IMR-90 (cell line): ENCODE results near the gene NTM. TPM values are rescaled to one million over a fixed set of nuclear protein-coding genes. Genes with fewer than 3 reads are reported as not detected.
A peak's percentile ranks its signal among the peaks of the same experiment; 100 is the strongest.

Source experiments
- ATAC-seq: fragments of 200-7000 bp; cut with Tn5 transposase; 2 replicates; pipeline ENCODE4 v1.9.1; 2020; ENCODE audit warnings: low read depth, mild to moderate bottlenecking, moderate library complexity
- BruUV-seq: library from RNA; stranded (reverse); fragments of 400-500 nt; replicated peaks from 2 replicates; lab custom pipeline; 2021; lab: Mats Ljungman, UMichigan
- CTCF ChIA-PET: fragments of 300-600 bp; formaldehyde crosslinking; extraction: SDS; loops from one replicate; lab custom pipeline; 2021; ENCODE audit warnings: antibody characterized with exemption; lab: Yijun Ruan, JAX
- POLR2A ChIA-PET: fragments of 300-600 bp; sonication (Branson Sonifier 250); formaldehyde crosslinking; loops from one replicate; lab custom pipeline; 2022; ENCODE audit warnings: antibody characterized with exemption; ENCODE audit not compliant: unreplicated experiment; lab: Charles Lee
- DNase-seq: peaks from one replicate; pipeline ENCODE4 v3.0.0; 2013
- H2AFZ ChIP-seq: replicated peaks from 2 replicates; pipeline ENCODE3; 2013; ENCODE audit warnings: low read length, mild to moderate bottlenecking; ENCODE audit not compliant: poor library complexity
- H2AK5ac ChIP-seq: 2 replicates; pipeline ENCODE4 v1.6.1; 2013; ENCODE audit warnings: low read depth, low read length, inconsistent platforms
- H2AK9ac ChIP-seq: replicated peaks from 2 replicates; pipeline ENCODE3; 2013; ENCODE audit warnings: mild to moderate bottlenecking, low read depth, low read length, moderate library complexity; ENCODE audit not compliant: poor library complexity
- H2BK120ac ChIP-seq: 2 replicates; pipeline ENCODE4 v1.6.1; 2013; ENCODE audit warnings: low read depth, low read length, inconsistent platforms
- H2BK15ac ChIP-seq: 3 replicates; pipeline ENCODE4 v1.6.1; 2013; ENCODE audit warnings: low read depth, low read length, inconsistent platforms
- H2BK20ac ChIP-seq: 2 replicates; pipeline ENCODE4 v1.6.1; 2013; ENCODE audit warnings: low read depth, mild to moderate bottlenecking, inconsistent platforms, low read length, moderate library complexity
- H2BK5ac ChIP-seq: 2 replicates; pipeline ENCODE4 v1.6.1; 2013; ENCODE audit warnings: mild to moderate bottlenecking, low read depth, low read length, inconsistent platforms; ENCODE audit not compliant: poor library complexity, severe bottlenecking
- H3K14ac ChIP-seq: replicated peaks from 2 replicates; pipeline ENCODE4 v1.6.1; 2013; ENCODE audit warnings: low read depth, low read length, inconsistent platforms
- H3K18ac ChIP-seq: 2 replicates; pipeline ENCODE4 v1.6.1; 2013; ENCODE audit warnings: low read depth, low read length, control low read depth
- H3K23ac ChIP-seq: 2 replicates; pipeline ENCODE4 v1.6.1; 2013; ENCODE audit warnings: low read depth, low read length, inconsistent platforms
- H3K27ac ChIP-seq: 2 replicates; pipeline ENCODE4 v1.5.1; 2013; ENCODE audit warnings: mild to moderate bottlenecking, control low read depth, low read length; ENCODE audit not compliant: insufficient read depth
- H3K27me3 ChIP-seq: 2 replicates; pipeline ENCODE4 v1.6.1; 2013; ENCODE audit warnings: low read length; ENCODE audit not compliant: control insufficient read depth, insufficient read depth
- H3K36me3 ChIP-seq: 2 replicates; pipeline ENCODE4 v1.6.1; 2013; ENCODE audit warnings: low read length, mixed read lengths; ENCODE audit not compliant: control insufficient read depth, insufficient read depth
- H3K4ac ChIP-seq: 2 replicates; pipeline ENCODE4 v1.6.1; 2013; ENCODE audit warnings: low read depth, low read length, inconsistent platforms
- H3K4me1 ChIP-seq: 2 replicates; pipeline ENCODE4 v1.6.1; 2013; ENCODE audit warnings: low read length, mixed read lengths; ENCODE audit not compliant: control insufficient read depth, insufficient read depth
- H3K4me2 ChIP-seq: 2 replicates; pipeline ENCODE4 v1.6.1; 2013; ENCODE audit warnings: low read depth, mild to moderate bottlenecking, control low read depth, low read length, moderate library complexity
- H3K4me3 ChIP-seq: 2 replicates; pipeline ENCODE4 v1.5.1; 2013; ENCODE audit warnings: low read depth, mild to moderate bottlenecking, control low read depth, low read length, moderate library complexity; ENCODE audit not compliant: insufficient read depth
- H3K56ac ChIP-seq: 2 replicates; pipeline ENCODE4 v1.6.1; 2013; ENCODE audit warnings: low read length, inconsistent platforms; ENCODE audit not compliant: insufficient read depth; ENCODE audit errors: extremely low read depth
- H3K79me1 ChIP-seq, 2 experiments: 2 replicates each; pipeline ENCODE4 v1.6.1; 2013; ENCODE audit warnings: low read length in 2 of 2, inconsistent platforms in 1 of 2, low read depth in 1 of 2
- H3K9ac ChIP-seq: 2 replicates; pipeline ENCODE4 v1.6.1; 2013; ENCODE audit warnings: low read depth, low read length, control low read depth
- H3K9me1 ChIP-seq: 2 replicates; pipeline ENCODE4 v1.6.1; 2013; ENCODE audit warnings: low read length, inconsistent platforms; ENCODE audit not compliant: insufficient read depth
- H3K9me3 ChIP-seq: 2 replicates; pipeline ENCODE4 v1.6.1; 2013; ENCODE audit warnings: low read length; ENCODE audit not compliant: control insufficient read depth, insufficient read depth
- H4K20me1 ChIP-seq: 2 replicates; pipeline ENCODE4 v1.6.1; 2013; ENCODE audit warnings: low read length, inconsistent platforms; ENCODE audit not compliant: insufficient read depth
- H4K5ac ChIP-seq: 2 replicates; pipeline ENCODE4 v1.6.1; 2013; ENCODE audit warnings: mild to moderate bottlenecking, low read depth, low read length, control low read depth
- H4K8ac ChIP-seq, 2 experiments: 2 replicates each; pipeline ENCODE4 v1.6.1; 2013; ENCODE audit warnings: low read depth in 2 of 2, low read length in 2 of 2, control low read depth in 1 of 2, inconsistent platforms in 1 of 2
- H4K91ac ChIP-seq: 2 replicates; pipeline ENCODE4 v1.6.1; 2013; ENCODE audit warnings: low read depth, low read length, inconsistent platforms; ENCODE audit not compliant: insufficient read depth
- BHLHE40 ChIP-seq: fragments of 150-350 bp; IDR thresholded peaks from 2 replicates; pipeline ENCODE4 v1.6.1; 2016; ENCODE audit warnings: mild to moderate bottlenecking, low read depth, low read length
- CEBPB ChIP-seq: IDR thresholded peaks from 2 replicates; pipeline ENCODE4 v1.6.1; 2012; ENCODE audit warnings: low read depth, low read length, improper control_type of control experiment
- CHD1 ChIP-seq: IDR thresholded peaks from 2 replicates; pipeline ENCODE4 v1.6.1; 2012; ENCODE audit warnings: low read depth, low read length, improper control_type of control experiment
- FOS ChIP-seq: fragments of 150-350 bp; IDR thresholded peaks from 2 replicates; pipeline ENCODE4 v1.6.1; 2016; ENCODE audit warnings: low read depth, low read length
- MAFK ChIP-seq: IDR thresholded peaks from 2 replicates; pipeline ENCODE4 v1.6.1; 2012; ENCODE audit warnings: low read depth, low read length, improper control_type of control experiment
- MAZ ChIP-seq: IDR thresholded peaks from 2 replicates; pipeline ENCODE4 v1.6.1; 2012; ENCODE audit warnings: low read depth, mild to moderate bottlenecking, low read length, improper control_type of control experiment, moderate library complexity, borderline replicate concordance
- MXI1 ChIP-seq: IDR thresholded peaks from 2 replicates; pipeline ENCODE4 v1.6.1; 2012; ENCODE audit warnings: low read depth, mild to moderate bottlenecking, low read length, moderate library complexity, borderline replicate concordance
- NFE2L2 ChIP-seq: fragments of 150-350 bp; IDR thresholded peaks from 2 replicates; pipeline ENCODE4 v1.6.1; 2016; ENCODE audit warnings: low read depth, mild to moderate bottlenecking, low read length
- POLR2A ChIP-seq: IDR thresholded peaks from 2 replicates; pipeline ENCODE4 v1.6.1; 2012; ENCODE audit warnings: mild to moderate bottlenecking, low read depth, low read length
- RAD21 ChIP-seq: IDR thresholded peaks from 2 replicates; pipeline ENCODE4 v1.6.1; 2012; ENCODE audit warnings: low read length, improper control_type of control experiment
- RCOR1 ChIP-seq: IDR thresholded peaks from 2 replicates; pipeline ENCODE4 v1.6.1; 2012; ENCODE audit warnings: mild to moderate bottlenecking, low read length, improper control_type of control experiment; ENCODE audit not compliant: insufficient replicate concordance
- RFX5 ChIP-seq: IDR thresholded peaks from 2 replicates; pipeline ENCODE4 v1.8.0; 2012; ENCODE audit warnings: low read depth, mild to moderate bottlenecking, low read length, moderate library complexity
- SMC3 ChIP-seq: fragments of 150-350 bp; IDR thresholded peaks from 2 replicates; pipeline ENCODE4 v1.6.1; 2016; ENCODE audit warnings: low read depth, mild to moderate bottlenecking, antibody characterized with exemption, low read length, moderate library complexity
- WGBS, 2 experiments: methylation state at CpG; one replicate each; pipeline versions ENCODE4 v1.1.5 to v1.1.7; 2013; ENCODE audit warnings: missing lambda C conversion rate in 2 of 2; ENCODE audit not compliant: insufficient read length in 1 of 2; ENCODE audit errors: extremely low coverage in 2 of 2; 5-methylcytosine and 5-hydroxymethylcytosine counted together
- dilution Hi-C: fragments of 300-500 bp; cut with HindIII; formaldehyde crosslinking; loops from one replicate; pipeline ENCODE4 v1.14.3; 2018; ENCODE audit warnings: low sequenced_read_pairs; ENCODE audit not compliant: unreplicated experiment
- in situ Hi-C: fragments of 300-500 bp; cut with MboI; formaldehyde crosslinking; loops from 3 replicates; pipeline ENCODE4 v1.14.3; 2019; ENCODE audit warnings: low sequenced_read_pairs, inconsistent platforms, mixed read lengths
- intact Hi-C: fragments of 100-400 bp; cut with micrococcal nuclease; formaldehyde crosslinking; loops from 2 replicates; pipeline ENCODE4 v1.10.0; 2022
- polyA plus RNA-seq, 3 experiments: library from polyadenylated mRNA; depleted of rRNA; stranded (reverse); fragments of >200 nt; gene quantifications; 2 replicates each; pipeline ENCODE4 v1.2.3, GENCODE V29; 2012; ENCODE audit warnings: low replicate concordance in 1 of 3
- total RNA-seq: library from RNA; depleted of rRNA; stranded (reverse); fragments of >200 nt; gene quantifications from 2 replicates; pipeline ENCODE4 v1.2.3, GENCODE V29; 2012
- TF ChIP-seq, protein P1 (sequence below): conservative IDR thresholded peaks from 2 replicates; pipeline ENCODE4 v1.5.1; 2012; ENCODE audit warnings: mild to moderate bottlenecking, low read depth, low read length, improper control_type of control experiment
- TF ChIP-seq, protein P2 (sequence below): fragments of 150-350 bp; IDR thresholded peaks from 2 replicates; pipeline ENCODE4 v1.6.1; 2017; ENCODE audit warnings: mild to moderate bottlenecking, antibody characterized with exemption, low read length, low read depth
- TF ChIP-seq, protein P3 (sequence below): fragments of 150-350 bp; IDR thresholded peaks from 2 replicates; pipeline ENCODE4 v1.6.1; 2016; ENCODE audit warnings: low read depth, mild to moderate bottlenecking, low read length, moderate library complexity, borderline replicate concordance

Gene NTM
- total and polyA plus RNA-seq, 2 of the 4 experiments (the other 2 are of a cell fraction) = 19.5 to 25.5 TPM

DNA sequence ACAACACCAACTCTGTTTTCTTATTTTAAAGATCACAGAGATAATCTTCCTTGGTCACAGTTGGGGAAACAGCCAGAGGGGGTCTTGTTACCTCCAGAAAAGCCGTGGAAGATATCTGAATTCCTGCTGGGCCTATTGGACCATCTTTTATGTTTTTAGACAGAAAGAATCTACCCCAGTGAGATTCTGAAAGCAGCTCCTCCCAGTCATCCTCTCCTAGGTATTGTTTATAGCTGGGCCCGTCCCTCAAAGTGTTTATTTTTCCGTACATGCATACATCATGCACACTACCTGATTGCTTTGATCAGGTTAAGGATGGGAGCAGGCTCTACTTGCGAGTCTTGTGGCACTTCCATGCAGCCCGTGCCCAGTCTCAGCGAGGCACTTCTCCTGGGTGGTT, 742.4 kb downstream of the NTM start:
- BruUV-seq = no TSS peak
- no CpG with 5 or more reads among the region's 6 CpGs for WGBS, 2 experiments

More for the DNA sequence above, 742.4 kb downstream of the NTM start:
- dilution Hi-C loops (no loop called here), in situ Hi-C loops (no loop called here), intact Hi-C loops (loop anchor here (1.0 to 5.0 kb wide), 3 partner anchors 41 to 201 kb away; no protein-coding TSS in a partner anchor)
- Histone ChIP-seq H2BK5ac (peak overlapping the region; percentile 91), H2BK120ac (peak overlapping the region; percentile 93), H3K4me3 (no peak overlapping the region), H4K20me1 (no peaks in the 10 kb centered on the region), H4K5ac (peak overlapping the region; percentile 24), H4K91ac (peak overlapping the region; percentile 62), H2BK15ac (peak overlapping the region; percentile 26; the same call in 1 of the 3 replicates), H3K9me3 (no peaks in the 10 kb centered on the region), H3K56ac (no peak overlapping the region), H3K9me1 (peaks cover 21% of the 10 kb centered on the region), H3K14ac (peak overlapping the region; percentile 89), H2AK5ac (peak overlapping the region; percentile 83), H3K27me3 (no peaks in the 10 kb centered on the region), H3K4ac (peak overlapping the region; percentile 93), H3K27ac (peak overlapping the region; percentile 70; the same call in 1 of the 2 replicates), H2AFZ (no peak overlapping the region), H2AK9ac (no peak overlapping the region), H4K8ac (peak overlapping the region; percentile 5 to 47; a peak in 2 of 4 replicates), H2BK20ac (peak overlapping the region; percentile 94), H3K23ac (peak overlapping the region; percentile 80; the same call in 1 of the 2 replicates), H3K9ac (no peak overlapping the region), H3K4me1 (peaks cover 7% of the 10 kb centered on the region), H3K36me3 (no peaks in the 10 kb centered on the region), H3K4me2 (no peak overlapping the region), H3K79me1 (peaks cover 0 to 50% of the 10 kb centered on the region in 2 experiments; a peak in 3 of 4 replicates), H3K18ac (peak overlapping the region; percentile 33; the same call in 1 of the 2 replicates)
- POLR2A ChIA-PET = interaction anchor here (1.5 kb wide), 1 partner anchor 40 kb away, joined by 3 read pairs; no protein-coding TSS in a partner anchor
- no peak for TF ChIP-seq CHD1
- TF ChIP-seq, protein P1, sequence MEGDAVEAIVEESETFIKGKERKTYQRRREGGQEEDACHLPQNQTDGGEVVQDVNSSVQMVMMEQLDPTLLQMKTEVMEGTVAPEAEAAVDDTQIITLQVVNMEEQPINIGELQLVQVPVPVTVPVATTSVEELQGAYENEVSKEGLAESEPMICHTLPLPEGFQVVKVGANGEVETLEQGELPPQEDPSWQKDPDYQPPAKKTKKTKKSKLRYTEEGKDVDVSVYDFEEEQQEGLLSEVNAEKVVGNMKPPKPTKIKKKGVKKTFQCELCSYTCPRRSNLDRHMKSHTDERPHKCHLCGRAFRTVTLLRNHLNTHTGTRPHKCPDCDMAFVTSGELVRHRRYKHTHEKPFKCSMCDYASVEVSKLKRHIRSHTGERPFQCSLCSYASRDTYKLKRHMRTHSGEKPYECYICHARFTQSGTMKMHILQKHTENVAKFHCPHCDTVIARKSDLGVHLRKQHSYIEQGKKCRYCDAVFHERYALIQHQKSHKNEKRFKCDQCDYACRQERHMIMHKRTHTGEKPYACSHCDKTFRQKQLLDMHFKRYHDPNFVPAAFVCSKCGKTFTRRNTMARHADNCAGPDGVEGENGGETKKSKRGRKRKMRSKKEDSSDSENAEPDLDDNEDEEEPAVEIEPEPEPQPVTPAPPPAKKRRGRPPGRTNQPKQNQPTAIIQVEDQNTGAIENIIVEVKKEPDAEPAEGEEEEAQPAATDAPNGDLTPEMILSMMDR = no peak
- TF ChIP-seq RAD21 = no peak
- TF ChIP-seq NFE2L2 = no peak
- TF ChIP-seq, protein P2, sequence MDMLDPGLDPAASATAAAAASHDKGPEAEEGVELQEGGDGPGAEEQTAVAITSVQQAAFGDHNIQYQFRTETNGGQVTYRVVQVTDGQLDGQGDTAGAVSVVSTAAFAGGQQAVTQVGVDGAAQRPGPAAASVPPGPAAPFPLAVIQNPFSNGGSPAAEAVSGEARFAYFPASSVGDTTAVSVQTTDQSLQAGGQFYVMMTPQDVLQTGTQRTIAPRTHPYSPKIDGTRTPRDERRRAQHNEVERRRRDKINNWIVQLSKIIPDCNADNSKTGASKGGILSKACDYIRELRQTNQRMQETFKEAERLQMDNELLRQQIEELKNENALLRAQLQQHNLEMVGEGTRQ = no peak
- no peak for TF ChIP-seq MAZ
- TF ChIP-seq, protein P3, sequence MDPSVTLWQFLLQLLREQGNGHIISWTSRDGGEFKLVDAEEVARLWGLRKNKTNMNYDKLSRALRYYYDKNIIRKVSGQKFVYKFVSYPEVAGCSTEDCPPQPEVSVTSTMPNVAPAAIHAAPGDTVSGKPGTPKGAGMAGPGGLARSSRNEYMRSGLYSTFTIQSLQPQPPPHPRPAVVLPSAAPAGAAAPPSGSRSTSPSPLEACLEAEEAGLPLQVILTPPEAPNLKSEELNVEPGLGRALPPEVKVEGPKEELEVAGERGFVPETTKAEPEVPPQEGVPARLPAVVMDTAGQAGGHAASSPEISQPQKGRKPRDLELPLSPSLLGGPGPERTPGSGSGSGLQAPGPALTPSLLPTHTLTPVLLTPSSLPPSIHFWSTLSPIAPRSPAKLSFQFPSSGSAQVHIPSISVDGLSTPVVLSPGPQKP = no peak
- no peak for TF ChIP-seq MAFK
- TF ChIP-seq RFX5 = no peak
- TF ChIP-seq BHLHE40 = no peak
- no peak for TF ChIP-seq RCOR1
- TF ChIP-seq POLR2A = no peak
- TF ChIP-seq MXI1 = no peak
- TF ChIP-seq SMC3 = no peak
- no peak for TF ChIP-seq FOS
- no peak for TF ChIP-seq CEBPB
- DNase-seq = no peak
- ATAC-seq = no peak
- CTCF ChIA-PET = interaction anchor here (1.3 kb wide), 1 partner anchor 202 kb away, joined by 4 read pairs; no protein-coding TSS in a partner anchor
